GM23338 (cell line): ENCODE data around the gene HYAL4. TPM values are rescaled to one million over a fixed set of nuclear protein-coding genes. Genes with fewer than 3 reads are reported as not detected.

ENCODE experiments used
- ATAC-seq: fragments of 200-7000 bp; cut with Tn5 transposase; 3 replicates; pipeline ENCODE4 v1.9.1; 2020
- DNase-seq: peaks from one replicate; pipeline ENCODE4 v3.0.0-alpha.2; 2015; ENCODE audit warnings: low spot score
- H2AFZ ChIP-seq: fragments of 200-600 bp; sonication (generic); 2 replicates; pipeline ENCODE4 v1.8.0; 2016; ENCODE audit warnings: antibody characterized with exemption, mild to moderate bottlenecking, moderate library complexity
- H3F3A ChIP-seq: fragments of 200-600 bp; sonication (generic); replicated peaks from 2 replicates; pipeline ENCODE4 v1.8.0; 2017; ENCODE audit warnings: antibody characterized with exemption, mixed run types, low read depth
- H3K27ac ChIP-seq: fragments of 200-600 bp; sonication (generic); 2 replicates; pipeline ENCODE4 v1.6.1; 2016; ENCODE audit warnings: low read depth
- H3K27me3 ChIP-seq: fragments of 200-600 bp; sonication (generic); 2 replicates; pipeline ENCODE4 v1.8.0; 2016; ENCODE audit warnings: mild to moderate bottlenecking, mixed run types, moderate library complexity; ENCODE audit not compliant: insufficient read depth
- H3K36me3 ChIP-seq: fragments of 200-600 bp; sonication (generic); 2 replicates; pipeline ENCODE4 v1.8.0; 2016; ENCODE audit warnings: mild to moderate bottlenecking; ENCODE audit not compliant: insufficient read depth
- H3K4me1 ChIP-seq: fragments of 200-600 bp; sonication (generic); 2 replicates; pipeline ENCODE4 v1.8.0; 2016; ENCODE audit warnings: mild to moderate bottlenecking, moderate library complexity; ENCODE audit not compliant: insufficient read depth
- H3K4me2 ChIP-seq: fragments of 200-600 bp; sonication (generic); 2 replicates; pipeline ENCODE4 v1.7.1; 2017; ENCODE audit warnings: mixed run types
- H3K4me3 ChIP-seq: fragments of 200-600 bp; sonication (generic); 2 replicates; pipeline ENCODE4 v1.6.1; 2016; ENCODE audit warnings: mixed run types
- H3K79me2 ChIP-seq: fragments of 200-600 bp; sonication (generic); replicated peaks from 2 replicates; pipeline ENCODE4 v1.8.0; 2017; ENCODE audit warnings: mild to moderate bottlenecking; ENCODE audit not compliant: insufficient read depth
- H3K9me2 ChIP-seq: fragments of 200-600 bp; sonication (generic); 2 replicates; pipeline ENCODE4 v1.8.0; 2017; ENCODE audit not compliant: insufficient read depth
- H4K20me1 ChIP-seq: fragments of 200-600 bp; sonication (generic); replicated peaks from 2 replicates; pipeline ENCODE4 v1.8.0; 2017; ENCODE audit warnings: mild to moderate bottlenecking; ENCODE audit not compliant: insufficient read depth
- H3K27ac Mint-ChIP-seq: 2 replicates; pipeline ENCODE4 v1.8.0; 2020; ENCODE audit warnings: inconsistent platforms, mild to moderate bottlenecking, moderate library complexity, mixed read lengths
- H3K27me3 Mint-ChIP-seq: 3 replicates; pipeline ENCODE4 v1.8.0; 2022; ENCODE audit warnings: low read depth, mild to moderate bottlenecking, moderate library complexity, mixed read lengths, inconsistent platforms; ENCODE audit not compliant: insufficient read depth, poor library complexity
- H3K36me3 Mint-ChIP-seq: 3 replicates; pipeline ENCODE4 v1.8.0; 2021; ENCODE audit warnings: low read depth, mild to moderate bottlenecking, inconsistent platforms, moderate library complexity, mixed read lengths
- H3K4me1 Mint-ChIP-seq: 3 replicates; pipeline ENCODE4 v1.8.0; 2020; ENCODE audit warnings: mild to moderate bottlenecking, inconsistent platforms, mixed read lengths
- H3K4me3 Mint-ChIP-seq: 3 replicates; pipeline ENCODE4 v1.8.0; 2021; ENCODE audit warnings: moderate library complexity, mild to moderate bottlenecking, inconsistent platforms, mixed read lengths
- H3K9me3 Mint-ChIP-seq: 3 replicates; pipeline ENCODE4 v1.8.0; 2020; ENCODE audit warnings: moderate library complexity, mild to moderate bottlenecking, inconsistent platforms, mixed read lengths
- CREB1 ChIP-seq: fragments of 250-450 bp; sonication (Bioruptor Pico); IDR thresholded peaks from 2 replicates; pipeline ENCODE4 v1.5.0; 2020; ENCODE audit warnings: low read depth, mild to moderate bottlenecking, moderate library complexity
- CTCF ChIP-seq, 2 experiments: fragments of 200-600 bp in 1 of 2; sonication (generic) in 1 of 2; conservative IDR thresholded peaks; 2 replicates each; pipeline versions ENCODE4 v1.5.1 to v1.6.1; 2016 to 2017; ENCODE audit warnings: antibody characterized with exemption in 2 of 2, low read depth in 2 of 2, mild to moderate bottlenecking in 2 of 2, moderate library complexity in 1 of 2
- EZH2 ChIP-seq: fragments of 200-600 bp; sonication (generic); IDR thresholded peaks from one replicate; pipeline ENCODE4 v1.8.0; 2017; ENCODE audit warnings: antibody characterized with exemption, mild to moderate bottlenecking, low read depth; ENCODE audit not compliant: unreplicated experiment
- EZH2phosphoT487 ChIP-seq: fragments of 200-600 bp; sonication (generic); IDR thresholded peaks from one replicate; pipeline ENCODE4 v1.8.1; 2018; ENCODE audit warnings: antibody characterized with exemption; ENCODE audit not compliant: unreplicated experiment
- NANOG ChIP-seq: IDR thresholded peaks from 2 replicates; pipeline ENCODE4 v1.6.1; 2016; ENCODE audit warnings: antibody characterized with exemption, borderline replicate concordance
- POLR2AphosphoS5 ChIP-seq: IDR thresholded peaks from 2 replicates; pipeline ENCODE4 v1.6.1; 2016; ENCODE audit warnings: antibody characterized with exemption, low read depth
- REST ChIP-seq: IDR thresholded peaks from one replicate; pipeline ENCODE4 v1.6.1; 2018; ENCODE audit warnings: antibody characterized with exemption; ENCODE audit not compliant: unreplicated experiment
- STAT1 ChIP-seq: IDR thresholded peaks from one replicate; pipeline ENCODE4 v1.6.1; 2016; ENCODE audit warnings: antibody characterized with exemption; ENCODE audit not compliant: unreplicated experiment
- ZNF114 ChIP-seq: fragments of 250-450 bp; sonication (Bioruptor Pico); IDR thresholded peaks from 2 replicates; pipeline ENCODE4 v1.5.0; 2020; ENCODE audit warnings: mild to moderate bottlenecking, moderate library complexity
- ZNF331 ChIP-seq: fragments of 250-450 bp; sonication (Bioruptor Pico); IDR thresholded peaks from 2 replicates; pipeline ENCODE4 v1.5.0; 2020; ENCODE audit warnings: low read depth, mild to moderate bottlenecking, moderate library complexity
- polyA plus RNA-seq: library from polyadenylated mRNA; unstranded; fragments of >200 nt; fragmentation: Nextera tagmentation; extraction: Ambion mirVana; gene quantifications from 2 replicates; pipeline ENCODE4 v1.2.1, GENCODE V29; 2016
- total RNA-seq: library from RNA; depleted of rRNA; stranded (reverse); fragments of >200 nt; shearing (Covaris generic); gene quantifications from 2 replicates; pipeline ENCODE4 v1.2.3, GENCODE V29; 2014
- TF ChIP-seq, protein P1 (sequence below): fragments of 250-450 bp; sonication (Bioruptor Pico); IDR thresholded peaks from 2 replicates; pipeline ENCODE4 v1.5.0; 2020; ENCODE audit warnings: mild to moderate bottlenecking, moderate library complexity

Gene HYAL4
- total and polyA plus RNA-seq, 2 experiments from 2014 or later: not detected

DNA sequence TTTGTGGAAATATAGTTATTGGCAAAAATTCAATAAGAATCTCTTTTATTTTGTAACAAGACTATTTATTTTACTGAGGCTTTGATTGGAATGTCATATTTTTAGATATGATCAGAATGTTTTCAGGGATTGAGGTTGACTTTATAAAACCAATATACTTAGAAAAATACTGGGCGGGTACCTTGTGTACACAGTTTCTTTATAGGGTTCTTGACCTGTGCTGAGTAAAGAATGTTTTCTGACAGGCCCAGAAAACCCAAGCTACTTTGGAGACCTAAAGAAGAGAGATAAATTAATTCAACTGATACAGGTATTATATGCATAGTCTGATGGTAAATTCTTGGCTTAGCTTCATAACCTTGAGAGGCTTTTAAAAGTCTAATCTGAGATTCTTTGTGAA is 56.1 kb downstream of the HYAL4 start (continued):
- no peak for TF ChIP-seq CTCF (conservative IDR thresholded peaks at IDR 0.05; ENCODE audit: low read depth in 2 of 2)
- no peak for TF ChIP-seq ZNF114 (CRISPR knock-in tag)
- no peak for TF ChIP-seq CREB1

- Histone ChIP-seq H3K79me2 (no peaks in the 10 kb centered on the region), H3K4me2 (no peak overlapping the region), H4K20me1 (no peaks in the 10 kb centered on the region), H3K27ac (no peak overlapping the region), H3K4me3 (no peak overlapping the region), H3F3A (no peaks in the 10 kb centered on the region; the same call in 1 of the 2 replicates), H3K27me3 (no peaks in the 10 kb centered on the region), H2AFZ (no peak overlapping the region), H3K36me3 (peaks cover 24% of the 10 kb centered on the region), H3K4me1 (peaks cover 4% of the 10 kb centered on the region), H3K9me2 (no peaks in the 10 kb centered on the region; the same call in none of the 2 replicates)
- no peak for ATAC-seq
- H3K27me3 Mint-ChIP-seq: peaks cover 2% of the 10 kb centered on the region
- H3K27ac Mint-ChIP-seq: no peak overlapping the region
- no peak overlapping the region for H3K4me3 Mint-ChIP-seq
- H3K4me1 Mint-ChIP-seq: peaks cover 10% of the 10 kb centered on the region
- H3K36me3 Mint-ChIP-seq: peaks cover 41% of the 10 kb centered on the region
- no peak for DNase-seq
- H3K9me3 Mint-ChIP-seq: peaks cover 43% of the 10 kb centered on the region
- TF ChIP-seq NANOG (no peak), EZH2 (no peak), CTCF (conservative IDR thresholded peaks at IDR 0.05; ENCODE audit: low read depth in 2 of 2) (no peak), EZH2phosphoT487 (no peak), POLR2AphosphoS5 (no peak), REST (no peak), STAT1 (no peak), ZNF331 (CRISPR knock-in tag) (no peak)
- TF ChIP-seq, protein P1, sequence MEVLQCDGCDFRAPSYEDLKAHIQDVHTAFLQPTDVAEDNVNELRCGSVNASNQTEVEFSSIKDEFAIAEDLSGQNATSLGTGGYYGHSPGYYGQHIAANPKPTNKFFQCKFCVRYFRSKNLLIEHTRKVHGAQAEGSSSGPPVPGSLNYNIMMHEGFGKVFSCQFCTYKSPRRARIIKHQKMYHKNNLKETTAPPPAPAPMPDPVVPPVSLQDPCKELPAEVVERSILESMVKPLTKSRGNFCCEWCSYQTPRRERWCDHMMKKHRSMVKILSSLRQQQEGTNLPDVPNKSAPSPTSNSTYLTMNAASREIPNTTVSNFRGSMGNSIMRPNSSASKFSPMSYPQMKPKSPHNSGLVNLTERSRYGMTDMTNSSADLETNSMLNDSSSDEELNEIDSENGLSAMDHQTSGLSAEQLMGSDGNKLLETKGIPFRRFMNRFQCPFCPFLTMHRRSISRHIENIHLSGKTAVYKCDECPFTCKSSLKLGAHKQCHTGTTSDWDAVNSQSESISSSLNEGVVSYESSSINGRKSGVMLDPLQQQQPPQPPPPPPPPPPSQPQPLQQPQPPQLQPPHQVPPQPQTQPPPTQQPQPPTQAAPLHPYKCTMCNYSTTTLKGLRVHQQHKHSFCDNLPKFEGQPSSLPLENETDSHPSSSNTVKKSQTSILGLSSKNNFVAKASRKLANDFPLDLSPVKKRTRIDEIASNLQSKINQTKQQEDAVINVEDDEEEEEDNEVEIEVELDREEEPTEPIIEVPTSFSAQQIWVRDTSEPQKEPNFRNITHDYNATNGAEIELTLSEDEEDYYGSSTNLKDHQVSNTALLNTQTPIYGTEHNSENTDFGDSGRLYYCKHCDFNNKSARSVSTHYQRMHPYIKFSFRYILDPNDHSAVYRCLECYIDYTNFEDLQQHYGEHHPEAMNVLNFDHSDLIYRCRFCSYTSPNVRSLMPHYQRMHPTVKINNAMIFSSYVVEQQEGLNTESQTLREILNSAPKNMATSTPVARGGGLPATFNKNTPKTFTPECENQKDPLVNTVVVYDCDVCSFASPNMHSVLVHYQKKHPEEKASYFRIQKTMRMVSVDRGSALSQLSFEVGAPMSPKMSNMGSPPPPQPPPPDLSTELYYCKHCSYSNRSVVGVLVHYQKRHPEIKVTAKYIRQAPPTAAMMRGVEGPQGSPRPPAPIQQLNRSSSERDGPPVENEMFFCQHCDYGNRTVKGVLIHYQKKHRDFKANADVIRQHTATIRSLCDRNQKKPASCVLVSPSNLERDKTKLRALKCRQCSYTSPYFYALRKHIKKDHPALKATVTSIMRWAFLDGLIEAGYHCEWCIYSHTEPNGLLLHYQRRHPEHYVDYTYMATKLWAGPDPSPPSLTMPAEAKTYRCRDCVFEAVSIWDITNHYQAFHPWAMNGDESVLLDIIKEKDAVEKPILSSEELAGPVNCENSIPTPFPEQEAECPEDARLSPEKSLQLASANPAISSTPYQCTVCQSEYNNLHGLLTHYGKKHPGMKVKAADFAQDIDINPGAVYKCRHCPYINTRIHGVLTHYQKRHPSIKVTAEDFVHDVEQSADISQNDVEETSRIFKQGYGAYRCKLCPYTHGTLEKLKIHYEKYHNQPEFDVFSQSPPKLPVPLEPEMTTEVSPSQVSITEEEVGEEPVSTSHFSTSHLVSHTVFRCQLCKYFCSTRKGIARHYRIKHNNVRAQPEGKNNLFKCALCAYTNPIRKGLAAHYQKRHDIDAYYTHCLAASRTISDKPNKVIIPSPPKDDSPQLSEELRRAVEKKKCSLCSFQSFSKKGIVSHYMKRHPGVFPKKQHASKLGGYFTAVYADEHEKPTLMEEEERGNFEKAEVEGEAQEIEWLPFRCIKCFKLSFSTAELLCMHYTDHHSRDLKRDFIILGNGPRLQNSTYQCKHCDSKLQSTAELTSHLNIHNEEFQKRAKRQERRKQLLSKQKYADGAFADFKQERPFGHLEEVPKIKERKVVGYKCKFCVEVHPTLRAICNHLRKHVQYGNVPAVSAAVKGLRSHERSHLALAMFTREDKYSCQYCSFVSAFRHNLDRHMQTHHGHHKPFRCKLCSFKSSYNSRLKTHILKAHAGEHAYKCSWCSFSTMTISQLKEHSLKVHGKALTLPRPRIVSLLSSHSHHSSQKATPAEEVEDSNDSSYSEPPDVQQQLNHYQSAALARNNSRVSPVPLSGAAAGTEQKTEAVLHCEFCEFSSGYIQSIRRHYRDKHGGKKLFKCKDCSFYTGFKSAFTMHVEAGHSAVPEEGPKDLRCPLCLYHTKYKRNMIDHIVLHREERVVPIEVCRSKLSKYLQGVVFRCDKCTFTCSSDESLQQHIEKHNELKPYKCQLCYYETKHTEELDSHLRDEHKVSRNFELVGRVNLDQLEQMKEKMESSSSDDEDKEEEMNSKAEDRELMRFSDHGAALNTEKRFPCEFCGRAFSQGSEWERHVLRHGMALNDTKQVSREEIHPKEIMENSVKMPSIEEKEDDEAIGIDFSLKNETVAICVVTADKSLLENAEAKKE (CRISPR knock-in tag): no peak
These were observed 60.7 kb downstream of the HYAL4 start for GRCh38 chr7:123905714-123906113.
